ENCODE data around the gene SCUBE3. TPM values are rescaled to one million over a fixed set of nuclear protein-coding genes. Genes with fewer than 3 reads are reported as not detected.

SCUBE3 gene
- total and polyA plus RNA-seq, 2 of the 13 experiments (the other 11 are each of a cell fraction or from before 2014, with no cell fraction given) = not detected

DNA sequence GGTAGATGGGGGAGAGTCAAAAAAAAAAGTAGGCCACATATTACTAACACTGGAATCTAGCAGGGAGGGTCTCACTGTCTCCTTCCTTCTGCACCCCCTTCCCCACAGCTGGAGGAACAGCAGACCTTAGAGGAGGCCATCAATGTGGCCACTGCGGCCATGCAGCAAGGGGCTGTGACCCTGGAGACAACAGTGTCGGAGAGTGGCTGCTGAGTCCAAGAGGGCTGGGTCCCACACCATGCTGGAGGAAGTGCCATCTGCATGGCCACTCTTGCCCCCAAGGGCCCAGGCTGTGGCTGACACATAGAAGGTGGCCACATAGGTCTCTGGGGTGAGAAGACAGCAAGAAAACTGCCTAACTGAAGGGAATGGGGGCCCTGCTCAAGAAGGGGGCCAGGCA lies 81.3 kb downstream of the SCUBE3 start (continued):
- TF ChIP-seq KLF16 (CRISPR knock-in tag; IDR thresholded peaks at IDR 0.05) = no peak
- no peak for TF ChIP-seq REXO4 (CRISPR knock-in tag; IDR thresholded peaks at IDR 0.05; ENCODE audit: borderline replicate concordance)
- no peak for TF ChIP-seq ZMYM3 (CRISPR knock-in tag; IDR thresholded peaks at IDR 0.05)
- TF ChIP-seq, protein P1, sequence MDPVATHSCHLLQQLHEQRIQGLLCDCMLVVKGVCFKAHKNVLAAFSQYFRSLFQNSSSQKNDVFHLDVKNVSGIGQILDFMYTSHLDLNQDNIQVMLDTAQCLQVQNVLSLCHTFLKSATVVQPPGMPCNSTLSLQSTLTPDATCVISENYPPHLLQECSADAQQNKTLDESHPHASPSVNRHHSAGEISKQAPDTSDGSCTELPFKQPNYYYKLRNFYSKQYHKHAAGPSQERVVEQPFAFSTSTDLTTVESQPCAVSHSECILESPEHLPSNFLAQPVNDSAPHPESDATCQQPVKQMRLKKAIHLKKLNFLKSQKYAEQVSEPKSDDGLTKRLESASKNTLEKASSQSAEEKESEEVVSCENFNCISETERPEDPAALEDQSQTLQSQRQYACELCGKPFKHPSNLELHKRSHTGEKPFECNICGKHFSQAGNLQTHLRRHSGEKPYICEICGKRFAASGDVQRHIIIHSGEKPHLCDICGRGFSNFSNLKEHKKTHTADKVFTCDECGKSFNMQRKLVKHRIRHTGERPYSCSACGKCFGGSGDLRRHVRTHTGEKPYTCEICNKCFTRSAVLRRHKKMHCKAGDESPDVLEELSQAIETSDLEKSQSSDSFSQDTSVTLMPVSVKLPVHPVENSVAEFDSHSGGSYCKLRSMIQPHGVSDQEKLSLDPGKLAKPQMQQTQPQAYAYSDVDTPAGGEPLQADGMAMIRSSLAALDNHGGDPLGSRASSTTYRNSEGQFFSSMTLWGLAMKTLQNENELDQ (CRISPR knock-in tag; IDR thresholded peaks at IDR 0.05; ENCODE audit: borderline replicate concordance) = no peak
- no peak for TF ChIP-seq GLI4 (CRISPR knock-in tag; IDR thresholded peaks at IDR 0.05; ENCODE audit: borderline replicate concordance)

DNA sequence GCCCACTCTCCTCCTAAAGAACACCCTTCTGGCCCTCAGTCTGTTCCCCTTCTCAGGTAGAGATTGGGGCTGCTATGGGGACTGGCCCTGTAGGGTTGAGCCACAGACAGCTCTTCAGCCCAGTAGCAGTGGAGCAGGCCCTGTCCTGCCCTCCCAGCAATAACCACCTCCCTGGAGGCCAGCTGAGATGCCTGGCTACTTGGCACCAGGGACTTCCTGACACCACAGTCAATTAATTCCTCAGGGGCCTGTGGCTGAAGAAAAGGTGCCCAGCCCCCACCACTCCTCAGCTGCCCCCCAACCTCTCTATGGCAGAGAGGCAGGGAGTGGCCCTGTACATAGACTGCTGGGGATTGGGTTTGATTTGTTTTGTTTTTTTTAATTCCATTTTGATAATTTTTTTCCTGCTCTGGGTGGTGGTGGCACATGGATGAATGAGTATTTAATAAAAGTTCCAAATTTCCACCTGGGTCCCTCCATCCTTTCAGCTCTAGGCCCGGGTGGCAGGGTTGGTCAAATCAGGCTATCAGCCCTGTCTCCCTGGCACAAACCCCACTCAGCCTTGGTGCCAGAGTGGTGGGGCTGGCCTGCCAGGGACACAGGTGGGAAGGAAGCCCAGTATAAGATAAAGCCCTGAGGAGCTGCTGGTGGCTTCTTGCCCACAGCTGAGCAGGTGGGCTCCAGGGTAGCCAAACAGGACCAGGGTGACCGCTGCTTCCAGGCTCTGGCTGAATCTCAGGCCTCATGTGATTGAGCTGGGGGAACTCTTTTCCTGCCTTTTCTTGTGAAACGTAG lies 82.0 kb downstream of the SCUBE3 start:
- no peaks in the 10 kb centered on the region for H3K79me2 ChIP-seq (ENCODE audit: insufficient read depth, low read length)
- H3K4me2 ChIP-seq (ENCODE audit: low read depth, low read length) = no peak overlapping the region
- no peak for TF ChIP-seq MIXL1 (CRISPR knock-in tag; IDR thresholded peaks at IDR 0.05)
- no peak for TF ChIP-seq MAFG (CRISPR knock-in tag; IDR thresholded peaks at IDR 0.05)
- TF ChIP-seq TEAD2 (CRISPR knock-in tag; IDR thresholded peaks at IDR 0.05) = no peak
- TF ChIP-seq GZF1 (CRISPR knock-in tag; IDR thresholded peaks at IDR 0.05) = no peak
- no peak for TF ChIP-seq ZNF816 (CRISPR knock-in tag; IDR thresholded peaks at IDR 0.05; ENCODE audit: borderline replicate concordance)
- no peaks in the 10 kb centered on the region for H4K20me1 ChIP-seq (ENCODE audit: insufficient read depth, low read length)
- H2AFZ ChIP-seq (ENCODE audit: low read length) = no peak overlapping the region
- POLR2A ChIA-PET = interaction anchor here (1.2 kb wide), 1 partner anchor 122 kb away, joined by 3 read pairs; no protein-coding TSS in a partner anchor
- no peak overlapping the region for H3K9ac ChIP-seq (ENCODE audit: insufficient read depth, low read depth, low read length)
- ATAC-seq (no peak), DNase-seq (ENCODE audit: low spot score) (no peak), FAIRE-seq (no peak)
- no TSS peak for BruUV-seq (replicated peaks)
- in situ Hi-C loops (cut with HindIII; ENCODE audit: extremely low pct_ligation_motif_present, low pct_unique_long_range_greater_than_20kb) = loop anchor here (5.0 kb wide), 2 partner anchors 37 to 172 kb away; partner anchors contain the start of gene RPL10A
- H3K4me3 ChIP-seq (replicated peaks in 1 of 3; ENCODE audit: insufficient read depth in 1 of 3, low read depth in 2 of 3, low read length in 3 of 3) = no peak overlapping the region
- peaks cover 5 to 13% of the 10 kb centered on the region in 2 experiments; a peak in 3 of 5 replicates for H3K36me3 ChIP-seq (replicated peaks in 1 of 2; ENCODE audit: control insufficient read depth in 1 of 2, insufficient read depth in 2 of 2, low read length in 2 of 2)
- no peak overlapping the region for H3K27ac ChIP-seq (ENCODE audit: extremely low read length, insufficient read depth, low read length)
- intact Hi-C loops (cut with micrococcal nuclease; ENCODE audit: unreplicated experiment) = loop anchor here (10.0 kb wide), 1 partner anchor 439 kb away; the partner anchor contains the start of gene ARMC12
- WGBS (ENCODE audit: low lambda C conversion rate) = 63% methylated on average over 3 of the region's 3 CpGs
- H3K27me3 ChIP-seq (ENCODE audit: control insufficient read depth in 1 of 2, insufficient read depth in 2 of 2, low read length in 2 of 2) = no peaks in the 10 kb centered on the region
- CTCF ChIA-PET (ENCODE audit: low intra/inter-chr PET ratio, low total read pairs) = interaction anchor here (2.5 to 2.8 kb wide), 4 partner anchors 31 to 172 kb away, joined by 14 to 35 read pairs (median 23); partner anchors contain the start of gene RPL10A
- H3K4me1 ChIP-seq (ENCODE audit: insufficient read depth, low read length) = peaks cover 20% of the 10 kb centered on the region
- H3K9me3 ChIP-seq (ENCODE audit: low read length) = no peaks in the 10 kb centered on the region
